GM19468 (cell line): ENCODE measurements around the gene IGSF3.

ENCODE experiments used
- ATAC-seq: cut with Tn5 transposase; IDR thresholded peaks from one replicate; pipeline ENCODE4 v1.9.1; 2021; ENCODE audit warnings: mild to moderate bottlenecking, moderate library complexity, moderate number of reproducible peaks; ENCODE audit not compliant: unreplicated experiment; ENCODE audit errors: extremely low read depth

The IGSF3 gene

DNA sequence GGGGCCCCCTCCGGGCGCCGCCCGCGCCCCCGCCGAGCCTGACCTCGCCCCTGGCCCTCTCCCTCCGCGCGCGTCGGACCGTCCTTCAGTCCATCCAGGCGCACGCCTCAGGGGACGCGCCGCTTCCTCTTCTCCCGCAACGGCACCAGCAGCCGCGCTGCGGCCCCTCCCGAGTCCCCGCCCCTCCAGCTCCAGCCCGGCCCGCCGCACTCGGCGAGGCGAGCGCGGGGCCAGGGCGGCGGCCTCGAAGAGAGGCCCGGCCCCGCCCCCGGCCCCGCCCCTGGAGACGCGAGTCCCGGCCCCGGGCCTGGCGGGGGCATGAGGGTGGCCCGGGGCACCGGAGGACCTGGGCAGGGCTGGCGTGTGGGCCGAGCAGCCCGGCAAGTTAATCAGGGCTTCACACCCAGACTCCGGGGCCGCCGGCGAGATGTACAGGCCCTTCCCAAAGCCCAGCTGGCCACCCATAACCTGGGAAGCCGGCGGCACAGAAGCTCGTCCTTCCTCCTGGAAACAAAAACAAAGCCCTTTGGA lies at the start of gene IGSF3:
TSS of gene IGSF3 (minus strand) at position 159 of the 531 bp plus-strand sequence. CDS start 1,407 bp downstream, outside the sequence.
- no peak for ATAC-seq

DNA sequence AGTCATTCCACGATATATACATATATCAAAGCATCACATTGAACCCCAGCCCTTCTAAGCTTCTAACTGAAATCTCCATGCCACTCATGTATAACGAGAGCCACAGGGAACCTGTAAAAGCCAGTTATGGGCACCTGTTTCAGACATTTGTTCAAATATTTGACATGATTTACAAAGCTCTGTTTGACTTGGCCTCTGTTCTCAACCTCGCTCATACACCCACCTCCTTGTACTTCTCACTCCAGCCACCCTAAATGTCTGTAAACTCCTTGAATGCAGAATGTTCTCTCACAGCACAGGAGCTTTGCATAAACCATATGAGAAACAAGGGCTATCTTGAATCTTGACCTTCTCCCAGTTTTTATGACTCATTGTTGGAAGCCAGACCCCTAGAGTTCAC lies 49.8 kb upstream of the IGSF3 start:
- no peak for ATAC-seq

DNA sequence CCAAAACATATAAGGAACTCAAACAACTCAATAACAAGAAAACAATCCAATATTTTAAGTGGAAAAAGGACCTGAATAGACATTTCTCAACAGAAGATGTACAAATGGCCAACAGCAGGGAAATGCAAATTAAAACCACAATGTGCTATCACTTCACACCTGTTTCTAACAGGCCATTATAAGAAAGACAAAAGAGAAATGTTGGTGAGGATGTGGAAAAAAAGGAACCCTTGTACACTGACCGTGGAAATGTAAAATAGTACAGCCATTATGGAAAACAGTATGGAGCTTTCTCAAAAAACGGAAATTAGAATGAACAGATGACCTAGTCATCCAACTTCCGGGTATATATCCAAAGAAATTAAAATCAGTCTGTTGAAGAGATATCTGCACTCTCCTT lies 48.9 kb upstream of the IGSF3 start:
- ATAC-seq = no peak

DNA sequence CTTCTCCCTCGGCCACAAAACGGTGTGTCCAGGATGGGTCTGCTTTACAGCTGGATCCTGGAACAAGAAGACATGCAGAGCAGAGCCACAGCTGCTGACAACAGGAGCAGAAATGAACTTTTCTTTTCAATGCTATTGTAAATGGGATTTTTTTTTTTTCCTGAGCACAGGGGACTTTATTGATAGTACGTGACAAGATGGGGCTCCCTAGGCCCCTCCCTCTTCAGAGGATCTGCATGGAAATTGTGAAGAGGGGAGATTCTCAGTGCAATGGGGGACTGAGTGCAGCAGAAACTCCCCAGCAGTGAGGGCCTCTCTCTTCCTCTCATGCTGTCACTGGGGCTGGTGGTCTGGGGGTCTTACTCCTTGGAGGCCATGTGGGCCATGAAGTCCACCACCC lies 45.9 kb upstream of the IGSF3 start:
- ATAC-seq = no peak

DNA sequence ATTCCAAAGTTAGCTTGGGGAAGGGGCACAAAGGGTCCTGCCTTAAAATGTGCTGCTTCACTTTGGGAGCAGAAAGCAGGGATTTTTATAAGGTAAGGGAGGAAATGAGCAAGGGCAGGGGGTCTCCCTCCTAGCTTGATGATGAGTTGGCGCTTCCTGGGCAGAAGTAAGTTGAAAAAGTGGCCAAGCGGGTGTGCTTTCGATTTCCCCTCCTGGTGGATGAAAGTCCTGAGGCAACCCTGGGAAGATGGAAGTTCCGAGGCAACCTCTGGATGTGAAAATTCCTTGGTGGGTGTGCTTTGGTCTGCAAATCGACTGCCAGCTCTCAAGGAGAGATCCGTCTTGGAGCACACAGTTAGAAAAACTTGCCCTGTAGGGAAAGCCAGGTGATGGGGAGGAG lies 45.0 kb upstream of the IGSF3 start:
- ATAC-seq = no peak

DNA sequence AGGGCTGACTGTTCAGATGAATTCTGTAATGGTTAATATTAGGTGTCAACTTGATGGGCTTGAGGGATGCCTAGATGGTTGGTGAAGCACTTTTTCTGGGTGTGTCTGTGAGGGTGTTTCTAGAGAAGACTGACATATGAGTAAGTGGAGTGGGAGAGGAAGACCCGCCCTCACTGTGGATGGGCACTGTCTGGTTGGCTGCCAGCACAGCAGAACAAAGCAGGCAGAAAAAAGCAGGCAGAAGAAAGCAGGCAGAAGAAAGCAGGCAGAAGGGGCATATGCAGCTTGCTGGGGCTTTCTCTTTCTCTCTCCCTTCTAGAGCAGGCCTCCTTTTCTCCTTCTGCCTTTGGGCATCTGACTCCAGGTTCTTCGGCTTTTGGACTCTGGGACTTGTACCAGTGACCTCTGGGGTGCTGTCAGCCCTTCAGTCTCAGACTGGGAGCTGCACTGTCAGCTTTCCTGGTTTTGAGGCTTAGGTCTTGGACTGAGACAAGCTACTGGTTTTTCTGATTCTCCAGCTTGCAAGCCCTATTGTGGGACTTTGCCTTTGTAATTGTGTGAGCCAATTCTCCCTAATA lies 43.8 kb upstream of the IGSF3 start:
- no peak for ATAC-seq

GRCh38 chr1:116710420-116711262 lies 43.1 kb upstream of the IGSF3 start:
- no peak for ATAC-seq

GRCh38 chr1:116709666-116710167 lies 42.2 kb upstream of the IGSF3 start:
- no peak for ATAC-seq

GRCh38 chr1:116708255-116708900 lies 40.8 kb upstream of the IGSF3 start:
- no peak for ATAC-seq

- ATAC-seq = no peak
These were observed 39.3 kb upstream of the IGSF3 start for GRCh38 chr1:116706841-116707240.

GRCh38 chr1:116706123-116706522 lies 38.6 kb upstream of the IGSF3 start:
- ATAC-seq = no peak

DNA sequence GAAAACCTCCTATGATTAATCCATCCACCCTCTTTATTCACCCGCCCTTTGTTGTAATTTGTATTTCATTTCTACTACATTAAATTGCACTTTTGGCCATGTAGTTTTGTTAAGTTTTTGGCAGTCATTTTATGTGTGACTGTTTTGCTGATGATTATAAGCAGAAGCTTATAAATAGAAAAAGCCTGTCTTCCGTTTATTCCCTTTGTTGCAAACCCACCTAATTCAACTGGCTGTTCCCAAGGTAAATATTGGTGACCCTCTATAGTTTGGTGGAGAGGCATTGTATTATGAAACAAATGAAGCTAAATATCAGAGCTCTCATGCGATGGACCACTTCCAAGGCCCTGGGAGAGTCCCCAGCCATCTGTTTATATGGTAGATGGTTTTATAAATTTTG lies 36.7 kb upstream of the IGSF3 start:
- no peak for ATAC-seq

DNA sequence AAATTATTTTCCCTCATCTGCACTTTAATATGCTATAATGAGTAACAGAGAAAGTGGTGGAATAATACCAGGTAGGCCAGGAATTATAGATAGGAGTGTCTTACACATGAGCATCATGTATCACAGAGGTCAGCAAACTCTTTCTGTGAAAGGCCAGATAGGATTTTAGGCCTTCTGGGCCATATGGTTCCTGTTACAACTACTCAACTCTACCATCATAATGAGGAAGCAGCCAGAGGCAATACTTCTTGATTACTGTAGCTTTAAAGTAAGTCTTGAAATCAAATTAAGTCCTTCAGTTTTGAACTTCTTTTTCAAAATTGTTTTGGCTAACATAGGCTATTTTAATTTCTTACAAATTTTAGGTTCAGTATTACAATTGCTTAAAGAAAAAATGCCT lies 32.1 kb upstream of the IGSF3 start:
- ATAC-seq = no peak

- no peak for ATAC-seq
These were observed 30.7 kb upstream of the IGSF3 start for GRCh38 chr1:116698244-116698595.

DNA sequence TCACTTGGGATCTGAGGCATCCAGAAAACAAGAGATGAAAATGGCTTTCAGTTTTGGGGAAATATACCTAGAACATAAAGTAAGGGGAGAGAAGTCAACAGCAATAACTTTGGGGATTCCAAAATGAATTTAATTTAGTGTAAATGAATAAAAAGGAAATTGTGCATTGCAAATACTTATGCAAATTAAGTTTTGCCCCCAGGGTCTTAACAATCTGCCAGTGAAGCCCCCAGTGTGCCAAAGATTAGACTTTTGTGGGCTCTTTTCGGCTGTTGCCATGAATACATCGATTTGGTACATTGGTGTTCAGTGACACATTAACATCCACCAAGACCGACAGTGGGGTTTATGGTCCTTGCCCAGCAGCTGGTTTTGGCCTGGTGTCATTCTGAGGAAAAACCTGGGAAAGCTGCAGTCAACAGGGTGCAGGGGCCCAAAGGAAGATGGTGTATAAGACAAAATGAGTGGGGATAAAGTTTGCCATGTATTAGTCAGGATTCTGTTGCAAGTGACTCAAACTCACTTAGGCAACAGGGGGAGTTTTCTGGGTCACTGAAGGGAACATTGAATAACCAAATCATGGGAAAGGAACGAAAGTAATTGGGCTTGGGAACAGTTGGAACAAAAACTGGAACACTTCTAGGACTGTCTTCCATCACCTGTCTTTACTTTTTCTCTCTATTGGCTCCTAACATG lies 30.2 kb upstream of the IGSF3 start:
- no peak for ATAC-seq

DNA sequence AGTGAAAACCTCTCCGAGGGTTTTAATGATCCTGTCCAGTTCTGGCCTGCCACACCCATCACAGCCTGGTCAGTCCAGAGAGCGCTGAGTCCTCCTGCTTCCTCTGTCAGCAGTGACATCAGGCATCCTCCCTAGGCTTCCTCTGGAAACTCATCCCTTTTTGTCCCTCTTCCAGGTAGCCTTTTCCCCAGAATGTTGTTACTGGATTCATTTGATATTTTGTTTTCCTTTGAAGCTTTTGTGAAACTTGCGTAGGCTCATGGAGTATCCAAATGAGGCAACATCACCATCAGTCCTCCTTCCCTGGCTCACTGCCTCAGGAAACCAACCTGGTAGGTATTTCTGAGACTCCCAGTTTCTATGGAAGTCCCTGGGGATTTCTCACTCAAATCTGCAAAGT lies 27.0 kb upstream of the IGSF3 start:
- ATAC-seq = no peak

DNA sequence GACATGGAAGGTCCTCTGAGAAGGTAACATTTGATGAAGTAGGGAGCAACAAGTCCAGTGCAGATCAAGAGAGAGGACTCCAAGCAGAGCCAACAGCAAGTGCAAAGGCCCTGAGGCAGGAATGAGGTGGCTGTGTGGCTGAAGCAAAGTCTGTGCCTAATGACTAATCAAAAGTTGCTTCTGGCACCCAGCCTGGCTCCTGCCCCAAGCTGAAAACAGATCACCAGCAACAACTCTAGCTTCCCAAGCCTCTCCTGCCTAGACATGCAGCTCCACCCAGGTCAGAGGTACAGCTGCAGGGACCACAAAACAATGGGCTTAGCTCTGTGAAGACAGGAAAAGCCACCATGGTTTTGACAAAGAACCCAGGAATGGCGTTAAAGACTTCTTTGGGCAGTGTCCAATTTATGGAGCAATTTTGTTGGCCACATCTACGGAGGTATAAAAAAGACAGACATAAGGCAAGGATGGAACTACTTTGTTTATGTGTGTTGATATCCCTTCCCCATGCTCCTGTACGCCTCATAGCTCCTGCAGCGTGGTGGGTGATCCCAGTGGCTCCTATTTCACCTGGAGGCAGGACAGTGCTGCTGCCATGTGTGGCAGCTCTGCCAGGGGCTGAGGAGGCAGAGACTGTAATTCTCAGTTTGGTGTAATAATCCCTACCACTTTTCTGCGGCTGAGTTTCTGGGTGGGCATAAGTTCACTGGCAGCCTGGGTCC lies 26.4 kb upstream of the IGSF3 start:
- ATAC-seq = no peak

DNA sequence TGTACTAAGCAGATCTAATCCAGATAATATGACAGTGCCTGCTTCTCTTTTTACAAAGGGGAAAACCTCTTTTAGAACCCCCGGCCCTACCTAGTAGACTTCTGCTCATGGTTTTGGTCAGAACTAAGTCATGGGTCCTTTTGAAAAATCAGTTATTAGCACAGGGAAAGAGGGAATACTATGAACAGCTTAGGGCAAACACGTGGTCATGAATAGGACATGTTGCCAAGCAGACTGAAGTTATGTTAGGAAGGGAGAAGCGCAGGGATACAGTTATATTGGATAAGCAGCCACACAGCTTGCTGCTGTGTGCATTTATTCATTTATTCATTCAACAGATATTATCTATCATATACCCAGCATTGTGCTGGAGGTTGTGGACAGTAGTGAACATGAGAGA lies 25.3 kb upstream of the IGSF3 start:
- ATAC-seq = no peak

DNA sequence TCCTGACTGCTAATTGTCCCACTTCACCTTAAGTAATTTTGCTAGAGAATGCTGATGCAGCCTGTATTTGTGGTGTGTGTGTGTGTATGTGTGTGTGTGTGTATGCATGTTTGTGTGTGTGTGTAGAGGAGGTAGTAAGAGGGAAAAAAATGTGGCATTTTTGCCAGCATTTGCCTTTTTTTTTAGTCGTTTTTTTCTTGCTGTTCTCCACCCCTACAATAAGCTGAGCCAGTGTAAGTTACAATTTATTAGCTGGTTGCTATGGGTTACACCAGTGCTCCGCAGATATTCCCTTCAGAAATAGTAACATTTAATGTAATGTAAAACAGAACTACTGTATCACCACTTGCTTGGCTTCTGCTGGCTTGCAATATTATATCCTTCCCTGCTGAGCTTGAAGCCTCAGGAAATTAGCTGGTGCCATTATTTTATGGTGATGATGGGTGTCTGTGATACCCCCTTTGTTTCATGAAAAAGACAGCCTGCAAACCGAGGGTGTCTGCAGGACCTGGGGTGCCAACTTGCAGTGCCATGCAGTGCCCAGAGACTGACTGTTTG lies 23.4 kb upstream of the IGSF3 start:
- no peak for ATAC-seq
